SK-N-SH treated with all-trans-retinoic acid at 6 μM for 48 hours (cell line): ENCODE data around the gene RBKS.
A peak's percentile ranks its signal among the peaks of the same experiment; 100 is the strongest.

Experiments
- ATAC-seq: fragments of 200-7000 bp; cut with Tn5 transposase; 3 replicates; pipeline ENCODE4 v1.9.1; 2020; ENCODE audit warnings: mild to moderate bottlenecking, moderate library complexity
- ARNTL ChIP-seq: fragments of 450-650 bp; formaldehyde crosslinking; IDR thresholded peaks from 2 replicates; pipeline ENCODE4 v1.5.0; 2020; ENCODE audit warnings: low read depth, mild to moderate bottlenecking, moderate library complexity, borderline replicate concordance
- BACH2 ChIP-seq: fragments of 250-450 bp; sonication (Bioruptor Pico); IDR thresholded peaks from 2 replicates; pipeline ENCODE4 v1.9.0; 2021; ENCODE audit warnings: mild to moderate bottlenecking, borderline replicate concordance
- CREB5 ChIP-seq: fragments of 250-450 bp; sonication (Bioruptor Pico); IDR thresholded peaks from 2 replicates; pipeline ENCODE4 v1.5.1; 2020; ENCODE audit warnings: low read depth, mild to moderate bottlenecking, moderate library complexity
- CSRNP3 ChIP-seq: fragments of 250-450 bp; sonication (Bioruptor Pico); IDR thresholded peaks from 2 replicates; pipeline ENCODE4 v1.5.1; 2021; ENCODE audit warnings: mild to moderate bottlenecking, moderate library complexity
- ESRRG ChIP-seq: fragments of 250-450 bp; sonication (Bioruptor Pico); IDR thresholded peaks from 2 replicates; pipeline ENCODE4 v1.6.1; 2021; ENCODE audit warnings: mild to moderate bottlenecking
- GLIS3 ChIP-seq: fragments of 250-450 bp; sonication (Bioruptor Pico); IDR thresholded peaks from 2 replicates; pipeline ENCODE4 v1.5.0; 2020; ENCODE audit warnings: mild to moderate bottlenecking, moderate library complexity
- ISL1 ChIP-seq: fragments of 250-450 bp; sonication (Bioruptor Pico); IDR thresholded peaks from 2 replicates; pipeline ENCODE4 v2.1.2; 2022; ENCODE audit warnings: mild to moderate bottlenecking, moderate library complexity
- OSR1 ChIP-seq: fragments of 250-450 bp; sonication (Bioruptor Pico); IDR thresholded peaks from 2 replicates; pipeline ENCODE4 v1.8.0; 2022; ENCODE audit warnings: moderate library complexity, mild to moderate bottlenecking, inconsistent platforms
- PATZ1 ChIP-seq: fragments of 250-450 bp; sonication (Bioruptor Pico); IDR thresholded peaks from 2 replicates; pipeline ENCODE4 v1.8.0; 2020; ENCODE audit warnings: mild to moderate bottlenecking, moderate library complexity, borderline replicate concordance
- PPARA ChIP-seq: fragments of 250-450 bp; sonication (Bioruptor Pico); IDR thresholded peaks from 2 replicates; pipeline ENCODE4 v1.5.0; 2020; ENCODE audit warnings: mild to moderate bottlenecking, borderline replicate concordance
- RARB ChIP-seq: fragments of 250-450 bp; sonication (Bioruptor Pico); IDR thresholded peaks from 2 replicates; pipeline ENCODE4 v1.8.0; 2021; ENCODE audit warnings: mild to moderate bottlenecking, moderate library complexity
- SNAI2 ChIP-seq: fragments of 250-450 bp; sonication (Bioruptor Pico); IDR thresholded peaks from 2 replicates; pipeline ENCODE4 v1.5.0; 2020; ENCODE audit warnings: mild to moderate bottlenecking, moderate library complexity
- TCF4 ChIP-seq: fragments of 250-450 bp; sonication (Bioruptor Pico); IDR thresholded peaks from 2 replicates; pipeline ENCODE4 v1.8.0; 2021; ENCODE audit warnings: mild to moderate bottlenecking, moderate library complexity, borderline replicate concordance
- TOX ChIP-seq: fragments of 250-450 bp; sonication (Bioruptor Pico); IDR thresholded peaks from 2 replicates; pipeline ENCODE4 v1.8.0; 2021; ENCODE audit warnings: mild to moderate bottlenecking, moderate library complexity, borderline replicate concordance
- ZC3H10 ChIP-seq: fragments of 250-450 bp; sonication (Bioruptor Pico); IDR thresholded peaks from 2 replicates; pipeline ENCODE4 v1.5.1; 2021; ENCODE audit warnings: mild to moderate bottlenecking, moderate library complexity
- ZFP3 ChIP-seq: fragments of 250-450 bp; sonication (Bioruptor Pico); IDR thresholded peaks from 2 replicates; pipeline ENCODE4 v1.5.0; 2020; ENCODE audit warnings: mild to moderate bottlenecking, moderate library complexity
- ZNF565 ChIP-seq: fragments of 450-650 bp; formaldehyde crosslinking; conservative IDR thresholded peaks from 2 replicates; pipeline ENCODE4 v1.5.0; 2020; ENCODE audit warnings: low read depth, mild to moderate bottlenecking, moderate library complexity
- ZNF70 ChIP-seq: fragments of 450-650 bp; formaldehyde crosslinking; IDR thresholded peaks from 2 replicates; pipeline ENCODE4 v1.5.0; 2020; ENCODE audit warnings: mild to moderate bottlenecking, moderate library complexity
- ZNF8 ChIP-seq: fragments of 450-650 bp; formaldehyde crosslinking; IDR thresholded peaks from 2 replicates; pipeline ENCODE4 v1.5.0; 2020; ENCODE audit warnings: mild to moderate bottlenecking, moderate library complexity
- TF ChIP-seq, protein P1 (sequence below): fragments of 250-450 bp; sonication (Bioruptor Pico); IDR thresholded peaks from 2 replicates; pipeline ENCODE4 v1.8.0; 2021; ENCODE audit warnings: low read depth, mild to moderate bottlenecking, moderate library complexity, borderline replicate concordance
- TF ChIP-seq, protein P2 (sequence below): fragments of 250-450 bp; sonication (Bioruptor Pico); IDR thresholded peaks from 2 replicates; pipeline ENCODE4 v1.5.0; 2020; ENCODE audit warnings: mild to moderate bottlenecking, moderate library complexity

Gene RBKS

GRCh38 chr2:27833931-27834330 lies 56.3 kb downstream of the RBKS start:
- no peak for TF ChIP-seq GLIS3 (CRISPR knock-in tag)
- TF ChIP-seq ISL1: peak; percentile 38; the same call in 1 of the 2 replicates
- no peak for TF ChIP-seq ESRRG (CRISPR knock-in tag)
- ATAC-seq: peak; percentile 74

GRCh38 chr2:27832396-27832795 lies 57.8 kb downstream of the RBKS start:
- no peak for ATAC-seq
- TF ChIP-seq OSR1: no peak
- no peak for TF ChIP-seq ESRRG (CRISPR knock-in tag)
- TF ChIP-seq, protein P1, sequence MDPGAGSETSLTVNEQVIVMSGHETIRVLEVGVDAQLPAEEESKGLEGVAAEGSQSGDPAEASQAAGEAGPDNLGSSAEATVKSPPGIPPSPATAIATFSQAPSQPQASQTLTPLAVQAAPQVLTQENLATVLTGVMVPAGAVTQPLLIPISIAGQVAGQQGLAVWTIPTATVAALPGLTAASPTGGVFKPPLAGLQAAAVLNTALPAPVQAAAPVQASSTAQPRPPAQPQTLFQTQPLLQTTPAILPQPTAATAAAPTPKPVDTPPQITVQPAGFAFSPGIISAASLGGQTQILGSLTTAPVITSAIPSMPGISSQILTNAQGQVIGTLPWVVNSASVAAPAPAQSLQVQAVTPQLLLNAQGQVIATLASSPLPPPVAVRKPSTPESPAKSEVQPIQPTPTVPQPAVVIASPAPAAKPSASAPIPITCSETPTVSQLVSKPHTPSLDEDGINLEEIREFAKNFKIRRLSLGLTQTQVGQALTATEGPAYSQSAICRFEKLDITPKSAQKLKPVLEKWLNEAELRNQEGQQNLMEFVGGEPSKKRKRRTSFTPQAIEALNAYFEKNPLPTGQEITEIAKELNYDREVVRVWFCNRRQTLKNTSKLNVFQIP (CRISPR knock-in tag): no peak
- TF ChIP-seq TCF4 (CRISPR knock-in tag): no peak
- no peak for TF ChIP-seq GLIS3 (CRISPR knock-in tag)
- no peak for TF ChIP-seq BACH2 (CRISPR knock-in tag)
- no peak for TF ChIP-seq PATZ1
- TF ChIP-seq CREB5 (CRISPR knock-in tag): no peak
- TF ChIP-seq ISL1: no peak
- no peak for TF ChIP-seq PPARA
- TF ChIP-seq ZFP3 (CRISPR knock-in tag): no peak
- no peak for TF ChIP-seq ZC3H10
- TF ChIP-seq ARNTL (CRISPR knock-in tag): no peak
- TF ChIP-seq SNAI2: no peak
- TF ChIP-seq TOX (CRISPR knock-in tag): no peak
- TF ChIP-seq ZNF70 (CRISPR knock-in tag): no peak
- TF ChIP-seq CSRNP3 (CRISPR knock-in tag): no peak

DNA sequence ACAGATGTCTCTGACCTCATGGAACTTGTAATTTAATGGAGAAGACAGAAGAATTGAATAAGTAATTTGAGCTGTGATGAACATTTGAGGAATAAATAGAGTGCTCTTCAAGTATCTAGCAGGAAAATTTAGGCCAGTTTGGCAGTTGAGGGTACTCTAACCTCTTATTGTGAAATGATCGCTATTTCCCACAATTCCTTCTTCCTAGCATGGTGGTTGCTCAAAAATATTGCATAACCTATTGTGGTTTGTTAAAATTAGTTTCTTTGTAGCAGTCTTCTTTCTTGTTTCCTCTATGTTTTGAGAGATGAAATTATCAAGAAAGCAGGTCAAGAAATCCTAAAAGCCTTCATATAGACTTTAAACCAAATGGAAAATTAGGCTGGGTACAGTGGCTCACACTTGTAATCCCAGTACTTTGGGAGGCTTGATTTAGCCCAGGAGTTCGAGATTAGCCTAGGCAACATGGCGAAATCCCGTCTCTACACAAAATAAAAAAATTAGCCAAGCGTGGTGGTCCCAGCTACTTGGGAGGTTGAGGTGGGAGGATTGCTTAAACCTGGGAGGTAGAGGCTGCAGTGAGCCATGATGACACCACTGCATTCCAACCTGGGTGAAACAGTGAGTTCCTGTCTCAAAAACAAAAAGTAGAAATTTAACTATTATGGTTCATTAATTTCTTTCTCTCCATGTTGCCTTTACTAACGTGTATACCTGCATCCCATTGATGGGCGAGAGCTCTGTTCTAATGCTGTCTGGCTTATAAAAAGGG lies 58.7 kb downstream of the RBKS start:
- no peak for ATAC-seq
- TF ChIP-seq ARNTL (CRISPR knock-in tag) (no peak), OSR1 (no peak), CREB5 (CRISPR knock-in tag) (no peak), PPARA (no peak), ZC3H10 (no peak), ZNF565 (CRISPR knock-in tag) (no peak), ZNF8 (CRISPR knock-in tag) (no peak), TOX (CRISPR knock-in tag) (no peak), ISL1 (no peak), RARB (CRISPR knock-in tag) (no peak), ZNF70 (CRISPR knock-in tag) (no peak), BACH2 (CRISPR knock-in tag) (no peak), ESRRG (CRISPR knock-in tag) (no peak), CSRNP3 (CRISPR knock-in tag) (no peak), SNAI2 (no peak)
- TF ChIP-seq, protein P1 (CRISPR knock-in tag): no peak
- TF ChIP-seq, protein P2, sequence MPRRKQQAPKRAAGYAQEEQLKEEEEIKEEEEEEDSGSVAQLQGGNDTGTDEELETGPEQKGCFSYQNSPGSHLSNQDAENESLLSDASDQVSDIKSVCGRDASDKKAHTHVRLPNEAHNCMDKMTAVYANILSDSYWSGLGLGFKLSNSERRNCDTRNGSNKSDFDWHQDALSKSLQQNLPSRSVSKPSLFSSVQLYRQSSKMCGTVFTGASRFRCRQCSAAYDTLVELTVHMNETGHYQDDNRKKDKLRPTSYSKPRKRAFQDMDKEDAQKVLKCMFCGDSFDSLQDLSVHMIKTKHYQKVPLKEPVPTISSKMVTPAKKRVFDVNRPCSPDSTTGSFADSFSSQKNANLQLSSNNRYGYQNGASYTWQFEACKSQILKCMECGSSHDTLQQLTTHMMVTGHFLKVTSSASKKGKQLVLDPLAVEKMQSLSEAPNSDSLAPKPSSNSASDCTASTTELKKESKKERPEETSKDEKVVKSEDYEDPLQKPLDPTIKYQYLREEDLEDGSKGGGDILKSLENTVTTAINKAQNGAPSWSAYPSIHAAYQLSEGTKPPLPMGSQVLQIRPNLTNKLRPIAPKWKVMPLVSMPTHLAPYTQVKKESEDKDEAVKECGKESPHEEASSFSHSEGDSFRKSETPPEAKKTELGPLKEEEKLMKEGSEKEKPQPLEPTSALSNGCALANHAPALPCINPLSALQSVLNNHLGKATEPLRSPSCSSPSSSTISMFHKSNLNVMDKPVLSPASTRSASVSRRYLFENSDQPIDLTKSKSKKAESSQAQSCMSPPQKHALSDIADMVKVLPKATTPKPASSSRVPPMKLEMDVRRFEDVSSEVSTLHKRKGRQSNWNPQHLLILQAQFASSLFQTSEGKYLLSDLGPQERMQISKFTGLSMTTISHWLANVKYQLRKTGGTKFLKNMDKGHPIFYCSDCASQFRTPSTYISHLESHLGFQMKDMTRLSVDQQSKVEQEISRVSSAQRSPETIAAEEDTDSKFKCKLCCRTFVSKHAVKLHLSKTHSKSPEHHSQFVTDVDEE (CRISPR knock-in tag): no peak
